ENCODE data around the gene PLCD1.

DNA sequence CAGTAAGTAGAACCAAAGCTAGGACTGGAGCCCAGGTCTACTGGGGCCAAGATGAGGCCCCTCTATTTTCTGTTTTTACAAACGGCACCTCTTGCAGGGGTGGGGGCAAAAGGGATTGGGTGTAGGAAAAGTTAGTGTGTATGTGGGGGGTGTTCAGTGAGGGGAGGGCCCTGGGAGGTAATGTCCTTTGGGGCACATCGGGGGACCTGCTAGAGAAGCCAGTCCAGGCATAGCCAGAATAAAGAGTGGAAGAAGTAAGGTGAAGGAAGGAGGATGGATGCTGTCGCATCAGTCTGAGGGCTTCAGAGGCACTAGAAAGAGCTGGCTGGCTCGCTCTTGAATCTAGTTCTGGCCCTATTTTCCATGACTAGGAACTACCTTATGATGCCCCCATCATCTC, 2.6 kb downstream of the PLCD1 start:
- TF ChIP-seq, protein P1, sequence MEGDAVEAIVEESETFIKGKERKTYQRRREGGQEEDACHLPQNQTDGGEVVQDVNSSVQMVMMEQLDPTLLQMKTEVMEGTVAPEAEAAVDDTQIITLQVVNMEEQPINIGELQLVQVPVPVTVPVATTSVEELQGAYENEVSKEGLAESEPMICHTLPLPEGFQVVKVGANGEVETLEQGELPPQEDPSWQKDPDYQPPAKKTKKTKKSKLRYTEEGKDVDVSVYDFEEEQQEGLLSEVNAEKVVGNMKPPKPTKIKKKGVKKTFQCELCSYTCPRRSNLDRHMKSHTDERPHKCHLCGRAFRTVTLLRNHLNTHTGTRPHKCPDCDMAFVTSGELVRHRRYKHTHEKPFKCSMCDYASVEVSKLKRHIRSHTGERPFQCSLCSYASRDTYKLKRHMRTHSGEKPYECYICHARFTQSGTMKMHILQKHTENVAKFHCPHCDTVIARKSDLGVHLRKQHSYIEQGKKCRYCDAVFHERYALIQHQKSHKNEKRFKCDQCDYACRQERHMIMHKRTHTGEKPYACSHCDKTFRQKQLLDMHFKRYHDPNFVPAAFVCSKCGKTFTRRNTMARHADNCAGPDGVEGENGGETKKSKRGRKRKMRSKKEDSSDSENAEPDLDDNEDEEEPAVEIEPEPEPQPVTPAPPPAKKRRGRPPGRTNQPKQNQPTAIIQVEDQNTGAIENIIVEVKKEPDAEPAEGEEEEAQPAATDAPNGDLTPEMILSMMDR (IDR thresholded peaks at IDR 0.05): no peak
- no peak for TF ChIP-seq POLR2A (IDR thresholded peaks at IDR 0.05)
